ENCODE data around the gene ILK.

ILK gene

DNA sequence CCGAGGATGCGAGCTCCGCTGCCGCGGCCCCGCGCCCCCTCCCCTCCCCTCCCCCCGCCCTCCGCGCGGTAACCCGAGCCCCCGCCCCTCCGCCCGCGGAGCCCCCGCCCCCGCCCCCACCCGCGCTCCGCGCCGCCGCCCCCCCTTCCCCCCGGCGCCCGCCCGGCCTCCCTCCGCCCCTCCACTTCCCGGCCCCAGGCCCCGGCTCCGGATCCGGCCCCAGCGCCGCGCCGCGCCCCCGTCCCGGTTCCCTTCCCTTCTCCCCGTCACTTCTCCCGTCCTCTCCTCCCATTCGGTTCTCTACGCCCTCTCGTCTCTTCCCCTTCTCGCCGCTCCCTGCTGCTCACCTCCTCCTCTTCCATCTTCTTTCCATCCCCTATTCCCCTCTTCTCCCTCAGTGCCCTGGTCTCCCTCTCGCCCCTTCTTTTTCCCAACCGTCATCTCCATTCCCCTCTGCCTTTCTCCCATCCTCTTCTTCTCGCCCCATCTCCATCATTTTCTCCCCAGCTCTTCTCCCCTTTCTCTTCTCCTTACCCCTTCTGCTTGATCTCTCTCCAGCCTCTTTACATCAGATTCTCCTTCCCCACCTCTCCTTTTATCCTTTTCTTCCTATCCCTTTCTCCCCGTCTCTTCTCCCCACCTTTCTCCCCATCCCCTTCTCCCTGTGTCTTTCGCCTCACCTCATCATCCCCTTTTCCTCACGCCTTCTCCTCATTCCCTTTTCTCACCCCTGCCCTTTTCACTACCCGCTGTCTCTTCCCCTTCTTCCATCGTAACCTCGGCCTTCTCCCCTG lies 52.4 kb downstream of the ILK start, which contains the start of gene DCHS1:
Gene DCHS1 (minus strand): TSS at position 20 of the 794 bp plus-strand sequence. CDS start 14,196 bp downstream, outside the sequence.
- Histone ChIP-seq H3K4me1 (ENCODE audit: insufficient read depth, low read length, severe bottlenecking) (no peaks in the 10 kb centered on the region), H4K20me1 (ENCODE audit: insufficient read depth, low read length) (no peaks in the 10 kb centered on the region), H3K9ac (ENCODE audit: low read length) (no peak within 1 kb of the TSS), H3K9me2 (ENCODE audit: low read depth, low read length) (no peaks in the 10 kb centered on the region), H2AFZ (ENCODE audit: low read length) (no peak within 1 kb of the TSS), H3K4me3 (ENCODE audit: low read depth, low read length, poor library complexity, severe bottlenecking) (peak within 1 kb of the TSS; percentile 16), H3F3A (ENCODE audit: insufficient read depth, low read length) (no peaks in the 10 kb centered on the region), H3K9me3 (ENCODE audit: low read length) (no peaks in the 10 kb centered on the region), H3K79me2 (ENCODE audit: insufficient read depth, low read length) (no peaks in the 10 kb centered on the region), H3K27ac (ENCODE audit: low read depth, low read length, poor library complexity, severe bottlenecking) (no peak within 1 kb of the TSS), H3K36me3 (ENCODE audit: insufficient read depth, low read length) (no peaks in the 10 kb centered on the region), H3K4me2 (ENCODE audit: low read length) (peak within 1 kb of the TSS; percentile 36; the same call in 1 of the 2 replicates), H3K27me3 (ENCODE audit: insufficient read depth, low read length) (peaks cover 27% of the 10 kb centered on the region)
- TF ChIP-seq, protein P1, sequence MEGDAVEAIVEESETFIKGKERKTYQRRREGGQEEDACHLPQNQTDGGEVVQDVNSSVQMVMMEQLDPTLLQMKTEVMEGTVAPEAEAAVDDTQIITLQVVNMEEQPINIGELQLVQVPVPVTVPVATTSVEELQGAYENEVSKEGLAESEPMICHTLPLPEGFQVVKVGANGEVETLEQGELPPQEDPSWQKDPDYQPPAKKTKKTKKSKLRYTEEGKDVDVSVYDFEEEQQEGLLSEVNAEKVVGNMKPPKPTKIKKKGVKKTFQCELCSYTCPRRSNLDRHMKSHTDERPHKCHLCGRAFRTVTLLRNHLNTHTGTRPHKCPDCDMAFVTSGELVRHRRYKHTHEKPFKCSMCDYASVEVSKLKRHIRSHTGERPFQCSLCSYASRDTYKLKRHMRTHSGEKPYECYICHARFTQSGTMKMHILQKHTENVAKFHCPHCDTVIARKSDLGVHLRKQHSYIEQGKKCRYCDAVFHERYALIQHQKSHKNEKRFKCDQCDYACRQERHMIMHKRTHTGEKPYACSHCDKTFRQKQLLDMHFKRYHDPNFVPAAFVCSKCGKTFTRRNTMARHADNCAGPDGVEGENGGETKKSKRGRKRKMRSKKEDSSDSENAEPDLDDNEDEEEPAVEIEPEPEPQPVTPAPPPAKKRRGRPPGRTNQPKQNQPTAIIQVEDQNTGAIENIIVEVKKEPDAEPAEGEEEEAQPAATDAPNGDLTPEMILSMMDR (IDR thresholded peaks at IDR 0.05; ENCODE audit: low read length): no peak
- no peak for TF ChIP-seq EZH2 (IDR thresholded peaks at IDR 0.05; ENCODE audit: borderline replicate concordance, low read length)

- Histone ChIP-seq H3K27me3 (ENCODE audit: insufficient read depth, low read length) (peaks cover 27% of the 10 kb centered on the region), H3F3A (ENCODE audit: insufficient read depth, low read length) (no peaks in the 10 kb centered on the region), H3K4me2 (ENCODE audit: low read length) (no peak overlapping the region), H3K27ac (ENCODE audit: low read depth, low read length, poor library complexity, severe bottlenecking) (no peak overlapping the region), H3K4me1 (ENCODE audit: insufficient read depth, low read length, severe bottlenecking) (no peaks in the 10 kb centered on the region), H3K9me2 (ENCODE audit: low read depth, low read length) (no peaks in the 10 kb centered on the region), H3K36me3 (ENCODE audit: insufficient read depth, low read length) (no peaks in the 10 kb centered on the region), H3K9ac (ENCODE audit: low read length) (no peak overlapping the region), H2AFZ (ENCODE audit: low read length) (no peak overlapping the region), H3K9me3 (ENCODE audit: low read length) (no peaks in the 10 kb centered on the region), H3K4me3 (ENCODE audit: low read depth, low read length, poor library complexity, severe bottlenecking) (no peak overlapping the region), H4K20me1 (ENCODE audit: insufficient read depth, low read length) (no peaks in the 10 kb centered on the region), H3K79me2 (ENCODE audit: insufficient read depth, low read length) (no peaks in the 10 kb centered on the region)
- TF ChIP-seq, protein P1 (IDR thresholded peaks at IDR 0.05; ENCODE audit: low read length): no peak
- TF ChIP-seq EZH2 (IDR thresholded peaks at IDR 0.05; ENCODE audit: borderline replicate concordance, low read length): no peak
Measured at GRCh38 chr11:6656584-6656915, 53.0 kb downstream of the ILK start.

- Histone ChIP-seq H3K9me2 (ENCODE audit: low read depth, low read length) (no peaks in the 10 kb centered on the region), H3K27me3 (ENCODE audit: insufficient read depth, low read length) (peaks cover 27% of the 10 kb centered on the region), H3F3A (ENCODE audit: insufficient read depth, low read length) (no peaks in the 10 kb centered on the region), H3K4me1 (ENCODE audit: insufficient read depth, low read length, severe bottlenecking) (no peaks in the 10 kb centered on the region), H3K9me3 (ENCODE audit: low read length) (no peaks in the 10 kb centered on the region), H3K4me2 (ENCODE audit: low read length) (no peak overlapping the region), H3K9ac (ENCODE audit: low read length) (no peak overlapping the region), H3K4me3 (ENCODE audit: low read depth, low read length, poor library complexity, severe bottlenecking) (no peak overlapping the region), H3K36me3 (ENCODE audit: insufficient read depth, low read length) (no peaks in the 10 kb centered on the region), H3K79me2 (ENCODE audit: insufficient read depth, low read length) (no peaks in the 10 kb centered on the region), H2AFZ (ENCODE audit: low read length) (no peak overlapping the region), H3K27ac (ENCODE audit: low read depth, low read length, poor library complexity, severe bottlenecking) (no peak overlapping the region), H4K20me1 (ENCODE audit: insufficient read depth, low read length) (no peaks in the 10 kb centered on the region)
- TF ChIP-seq, protein P1 (IDR thresholded peaks at IDR 0.05; ENCODE audit: low read length): no peak
- TF ChIP-seq EZH2 (IDR thresholded peaks at IDR 0.05; ENCODE audit: borderline replicate concordance, low read length): no peak
Measured at GRCh38 chr11:6656936-6657335, 53.4 kb downstream of the ILK start.
